Neuronal stem cell (in vitro differentiated cells): ENCODE results near the gene TCF4.

ENCODE experiments used
- DNase-seq: peaks from one replicate; pipeline ENCODE4 v3.0.0-alpha.2; 2013; ENCODE audit warnings: low spot score
- H2AFZ ChIP-seq: one replicate; pipeline ENCODE4 v1.6.1; 2013; ENCODE audit warnings: mild to moderate bottlenecking, low read length, inconsistent platforms
- H2AK5ac ChIP-seq: 2 replicates; pipeline ENCODE4 v1.6.1; 2013; ENCODE audit warnings: low read depth, mild to moderate bottlenecking, inconsistent platforms, low read length, moderate library complexity, mixed read lengths
- H2BK120ac ChIP-seq: 2 replicates; pipeline ENCODE4 v1.6.1; 2013; ENCODE audit warnings: low read depth, mild to moderate bottlenecking, inconsistent platforms, low read length, moderate library complexity, mixed read lengths
- H2BK12ac ChIP-seq: one replicate; pipeline ENCODE4 v1.6.1; 2013; ENCODE audit warnings: low read length, inconsistent platforms
- H2BK15ac ChIP-seq: 2 replicates; pipeline ENCODE4 v1.6.1; 2013; ENCODE audit warnings: mild to moderate bottlenecking, low read length, inconsistent platforms, mixed read lengths
- H2BK5ac ChIP-seq: one replicate; pipeline ENCODE4 v1.6.1; 2013; ENCODE audit warnings: inconsistent platforms, mild to moderate bottlenecking, low read length, moderate library complexity
- H3K14ac ChIP-seq: one replicate; pipeline ENCODE4 v1.6.1; 2013; ENCODE audit warnings: low read length, inconsistent platforms
- H3K18ac ChIP-seq: 2 replicates; pipeline ENCODE4 v1.6.1; 2013; ENCODE audit warnings: low read length, inconsistent platforms
- H3K23ac ChIP-seq: 2 replicates; pipeline ENCODE4 v1.6.1; 2013; ENCODE audit warnings: low read depth, mild to moderate bottlenecking, mixed read lengths, low read length, inconsistent platforms; ENCODE audit not compliant: poor library complexity
- H3K27ac ChIP-seq: replicated peaks from 3 replicates; pipeline ENCODE4 v1.5.1; 2013; ENCODE audit warnings: low read length, inconsistent platforms
- H3K27me3 ChIP-seq, 3 experiments: 2 replicates each; pipeline ENCODE4 v1.6.1; 2013; ENCODE audit warnings: low read length in 3 of 3, mild to moderate bottlenecking in 2 of 3, inconsistent platforms in 1 of 3, low read depth in 1 of 3, mixed read lengths in 1 of 3, moderate library complexity in 1 of 3; ENCODE audit not compliant: control insufficient read depth in 3 of 3, insufficient read depth in 3 of 3
- H3K36me3 ChIP-seq, 2 donors: replicated peaks in 1 of 2; 2 replicates each; pipeline ENCODE4 v1.6.1; 2013; ENCODE audit warnings: low read length in 2 of 2; ENCODE audit not compliant: control insufficient read depth in 2 of 2, insufficient read depth in 2 of 2
- H3K4ac ChIP-seq: 2 replicates; pipeline ENCODE4 v1.6.1; 2013; ENCODE audit warnings: inconsistent platforms, mild to moderate bottlenecking, low read length, moderate library complexity
- H3K4me1 ChIP-seq, 2 donors: 1 replicate in 1 of 2; 2 replicates in 1 of 2; pipeline ENCODE4 v1.6.1; 2013; ENCODE audit warnings: low read length in 2 of 2, low read depth in 1 of 2; ENCODE audit not compliant: control insufficient read depth in 2 of 2, insufficient read depth in 1 of 2
- H3K4me2 ChIP-seq: one replicate; pipeline ENCODE4 v1.6.1; 2013; ENCODE audit warnings: mild to moderate bottlenecking, low read length, inconsistent platforms; ENCODE audit not compliant: insufficient read depth, poor library complexity, severe bottlenecking
- H3K4me3 ChIP-seq, 2 donors: 2 replicates each; pipeline ENCODE4 v1.5.1; 2013; ENCODE audit warnings: low read length in 2 of 2, mild to moderate bottlenecking in 2 of 2, inconsistent platforms in 1 of 2, moderate library complexity in 1 of 2
- H3K79me1 ChIP-seq: one replicate; pipeline ENCODE4 v1.6.1; 2013; ENCODE audit warnings: low read depth, mild to moderate bottlenecking, inconsistent platforms, low read length, moderate library complexity
- H3K9ac ChIP-seq: one replicate; pipeline ENCODE4 v1.6.1; 2013; ENCODE audit warnings: mild to moderate bottlenecking, low read depth, low read length, inconsistent platforms; ENCODE audit not compliant: poor library complexity
- H3K9me3 ChIP-seq, 2 donors: replicated peaks in 1 of 2; 2 replicates each; pipeline versions ENCODE3 to v1.6.1; 2013; ENCODE audit warnings: low read length in 2 of 2, mild to moderate bottlenecking in 2 of 2, inconsistent platforms in 1 of 2, low read depth in 1 of 2, mixed read lengths in 1 of 2, moderate library complexity in 1 of 2; ENCODE audit not compliant: control insufficient read depth in 2 of 2, insufficient read depth in 1 of 2
- H4K8ac ChIP-seq: one replicate; pipeline ENCODE4 v1.6.1; 2013; ENCODE audit warnings: low read depth, mild to moderate bottlenecking, inconsistent platforms, low read length, moderate library complexity
- H4K91ac ChIP-seq: one replicate; pipeline ENCODE4 v1.6.1; 2013; ENCODE audit warnings: low read length, low read depth, mild to moderate bottlenecking, inconsistent platforms; ENCODE audit not compliant: poor library complexity
- WGBS, 2 donors: extraction: QIAGEN DNeasy Blood & Tissue Kit; methylation state at CpG; one replicate each; pipeline ENCODE4 v1.1.7; 2013; ENCODE audit warnings: missing lambda C conversion rate in 2 of 2, mixed read lengths in 1 of 2; ENCODE audit not compliant: insufficient read length in 2 of 2, insufficient replicate concordance in 1 of 2; ENCODE audit errors: extremely low coverage in 2 of 2; 5-methylcytosine and 5-hydroxymethylcytosine counted together

The TCF4 gene

GRCh38 chr18:55418439-55418838 lies 169.6 kb downstream of the TCF4 start:
- no peak overlapping the region for H2AFZ ChIP-seq
- H3K4me3 ChIP-seq: no peak overlapping the region
- H4K8ac ChIP-seq: no peak overlapping the region
- no peak overlapping the region for H2BK5ac ChIP-seq
- no peak for DNase-seq
- no peak overlapping the region for H3K4me2 ChIP-seq
- peaks cover 6 to 10% of the 10 kb centered on the region in 2 donors for H3K4me1 ChIP-seq
- H2BK15ac ChIP-seq: no peak overlapping the region
- H3K9ac ChIP-seq: no peak overlapping the region
- H3K27me3 ChIP-seq: no peaks in the 10 kb centered on the region
- no peak overlapping the region for H3K4ac ChIP-seq
- H2BK12ac ChIP-seq: no peak overlapping the region
- H2AK5ac ChIP-seq: no peak overlapping the region
- H3K14ac ChIP-seq: no peak overlapping the region
- H4K91ac ChIP-seq: no peak overlapping the region
- no peak overlapping the region for H3K18ac ChIP-seq
- H3K9me3 ChIP-seq: no peaks in the 10 kb centered on the region
- H3K23ac ChIP-seq: no peak overlapping the region
- no peak overlapping the region for H2BK120ac ChIP-seq
- H3K36me3 ChIP-seq: no peaks in the 10 kb centered on the region
- no peaks in the 10 kb centered on the region for H3K79me1 ChIP-seq
- H3K27ac ChIP-seq: no peak overlapping the region

- H3K27me3 ChIP-seq: no peaks in the 10 kb centered on the region
- H3K9me3 ChIP-seq: no peaks in the 10 kb centered on the region
- no peak overlapping the region for H3K9ac ChIP-seq
- H2BK15ac ChIP-seq: no peak overlapping the region
- H2BK5ac ChIP-seq: no peak overlapping the region
- H2BK12ac ChIP-seq: no peak overlapping the region
- no peak overlapping the region for H3K23ac ChIP-seq
- peak overlapping the region; percentile 49 for H3K27ac ChIP-seq
- H2BK120ac ChIP-seq: no peak overlapping the region
- H3K4me3 ChIP-seq: no peak overlapping the region
- H3K4me1 ChIP-seq: peaks cover 6 to 7% of the 10 kb centered on the region in 2 donors
- H3K36me3 ChIP-seq: peaks cover 0 to 2% of the 10 kb centered on the region in 2 donors
- no peak overlapping the region for H3K18ac ChIP-seq
- H3K4me2 ChIP-seq: no peak overlapping the region
- no peak overlapping the region for H2AFZ ChIP-seq
- H3K4ac ChIP-seq: no peak overlapping the region
- no peak overlapping the region for H4K91ac ChIP-seq
- no CpG with 5 or more reads among the region's 6 CpGs for WGBS, 2 donors
- DNase-seq: no peak
- H2AK5ac ChIP-seq: no peak overlapping the region
- H4K8ac ChIP-seq: no peak overlapping the region
- H3K14ac ChIP-seq: no peak overlapping the region
- no peaks in the 10 kb centered on the region for H3K79me1 ChIP-seq
These were observed 171.2 kb downstream of the TCF4 start for GRCh38 chr18:55416791-55417190.

DNA sequence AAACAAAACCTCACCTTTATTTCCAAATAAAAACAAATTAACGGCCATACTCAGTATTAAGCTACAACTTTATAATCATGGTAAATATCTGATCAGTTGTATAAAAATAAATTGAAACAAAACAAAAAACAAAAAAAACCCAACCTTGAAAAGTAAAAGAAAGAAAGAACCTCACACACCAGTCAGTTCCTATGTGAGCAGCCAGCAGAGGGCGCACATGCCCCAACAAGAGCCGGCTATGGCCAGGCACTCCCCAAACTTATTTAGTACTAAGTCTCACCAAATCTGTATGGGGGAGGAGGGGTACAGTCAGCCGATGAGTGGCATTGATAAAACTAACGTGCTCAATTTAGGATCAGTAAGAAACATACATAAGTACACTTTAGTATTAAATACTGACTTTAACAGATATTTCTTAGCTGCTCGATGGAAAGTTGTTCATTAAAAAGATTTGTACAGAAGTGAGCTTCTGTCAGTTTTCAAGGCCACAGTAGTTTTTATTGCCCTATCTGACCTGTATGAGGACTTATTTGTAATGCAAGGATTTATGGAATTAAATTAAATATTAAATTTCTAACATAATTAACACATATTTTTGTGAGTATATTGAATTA lies 172.6 kb downstream of the TCF4 start:
- peaks cover 0 to 2% of the 10 kb centered on the region in 2 donors for H3K36me3 ChIP-seq
- H2BK120ac ChIP-seq: no peak overlapping the region
- no peaks in the 10 kb centered on the region for H3K79me1 ChIP-seq
- H3K14ac ChIP-seq: no peak overlapping the region
- peak; percentile 78 for DNase-seq
- WGBS, 2 donors: 100% methylated on average over 1 of the region's 6 CpGs; no CpG with 5 or more reads in 1 of the 2 donors
- no peak overlapping the region for H2AK5ac ChIP-seq
- no peak overlapping the region for H3K27ac ChIP-seq
- no peak overlapping the region for H3K4ac ChIP-seq
- H3K23ac ChIP-seq: no peak overlapping the region
- no peak overlapping the region for H3K4me2 ChIP-seq
- no peak overlapping the region for H3K9ac ChIP-seq
- H2BK15ac ChIP-seq: no peak overlapping the region
- H3K9me3 ChIP-seq: no peaks in the 10 kb centered on the region
- H2BK12ac ChIP-seq: no peak overlapping the region
- H4K91ac ChIP-seq: no peak overlapping the region
- H3K4me1 ChIP-seq: peaks cover 2 to 5% of the 10 kb centered on the region in 2 donors
- H2BK5ac ChIP-seq: no peak overlapping the region
- H3K4me3 ChIP-seq: no peak overlapping the region
- H4K8ac ChIP-seq: no peak overlapping the region
- no peaks in the 10 kb centered on the region for H3K27me3 ChIP-seq
- no peak overlapping the region for H3K18ac ChIP-seq
- no peak overlapping the region for H2AFZ ChIP-seq

DNA sequence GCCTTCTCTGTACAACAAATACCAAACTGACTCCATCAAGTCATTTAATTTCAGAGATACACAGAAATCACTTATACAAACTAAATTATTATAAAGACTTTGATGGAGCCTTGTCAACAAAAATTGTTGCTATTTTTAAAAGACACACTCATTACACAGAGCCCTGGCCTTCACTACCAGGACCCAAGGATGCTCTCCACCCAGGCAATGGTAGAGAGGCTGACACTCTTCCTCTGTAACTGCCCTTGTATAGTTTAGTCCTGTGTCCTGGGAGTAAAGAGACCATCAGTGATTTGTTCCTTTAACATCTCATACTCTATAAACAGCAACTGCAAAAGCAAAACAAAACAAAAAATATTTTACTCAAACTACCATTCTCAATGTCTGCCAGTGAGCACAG lies 173.5 kb downstream of the TCF4 start:
- no peak overlapping the region for H2BK120ac ChIP-seq
- H4K8ac ChIP-seq: no peak overlapping the region
- no peak overlapping the region for H3K4me3 ChIP-seq
- H2AFZ ChIP-seq: no peak overlapping the region
- H3K27me3 ChIP-seq: no peaks in the 10 kb centered on the region
- no peak overlapping the region for H4K91ac ChIP-seq
- H3K9me3 ChIP-seq: no peaks in the 10 kb centered on the region
- H3K4me2 ChIP-seq: no peak overlapping the region
- no peak for DNase-seq
- no peak overlapping the region for H3K14ac ChIP-seq
- no peak overlapping the region for H3K27ac ChIP-seq
- peaks cover 0 to 2% of the 10 kb centered on the region in 2 donors for H3K36me3 ChIP-seq
- no peak overlapping the region for H2BK12ac ChIP-seq
- no peak overlapping the region for H2BK5ac ChIP-seq
- H3K4me1 ChIP-seq: peaks cover 0 to 2% of the 10 kb centered on the region in 2 donors
- no peak overlapping the region for H2AK5ac ChIP-seq
- no peak overlapping the region for H3K9ac ChIP-seq
- H3K79me1 ChIP-seq: no peaks in the 10 kb centered on the region
- no peak overlapping the region for H2BK15ac ChIP-seq
- H3K23ac ChIP-seq: no peak overlapping the region
- no peak overlapping the region for H3K18ac ChIP-seq
- H3K4ac ChIP-seq: no peak overlapping the region
